WTC11 (cell line): ENCODE measurements around the gene ARMH4.

ENCODE experiments used
- CREB1 ChIP-seq: sonication (generic); formaldehyde crosslinking; IDR thresholded peaks from 2 replicates; pipeline ENCODE4 v1.8.0; 2023; ENCODE audit warnings: mild to moderate bottlenecking, missing genetic modification reagents
- CTCF ChIP-seq: fragments of 200-600 bp; IDR thresholded peaks from 2 replicates; pipeline ENCODE4 v1.8.0; 2022; ENCODE audit warnings: antibody characterized with exemption
- E2F4 ChIP-seq: sonication (generic); formaldehyde crosslinking; IDR thresholded peaks from 2 replicates; pipeline ENCODE4 v1.8.1; 2022; ENCODE audit warnings: low read depth, mild to moderate bottlenecking, moderate library complexity, missing genetic modification reagents, borderline replicate concordance
- ESRRA ChIP-seq: sonication (generic); formaldehyde crosslinking; IDR thresholded peaks from 2 replicates; pipeline ENCODE4 v1.8.1; 2022; ENCODE audit warnings: mild to moderate bottlenecking, missing genetic modification reagents, borderline replicate concordance
- JUN ChIP-seq: sonication (generic); formaldehyde crosslinking; IDR thresholded peaks from 2 replicates; pipeline ENCODE4 v1.8.0; 2023; ENCODE audit warnings: mild to moderate bottlenecking, missing genetic modification reagents
- KAT7 ChIP-seq: sonication (generic); formaldehyde crosslinking; IDR thresholded peaks from 2 replicates; pipeline ENCODE4 v1.8.1; 2023; ENCODE audit warnings: missing genetic modification reagents, mild to moderate bottlenecking, borderline replicate concordance

GRCh38 chr14:57963071-57963470 lies 188.9 kb downstream of the ARMH4 start:
- TF ChIP-seq E2F4 (CRISPR knock-in tag) (no peak), CTCF (no peak), KAT7 (no peak), ESRRA (CRISPR knock-in tag) (no peak), CREB1 (CRISPR knock-in tag) (no peak), JUN (no peak)
